ENCODE measurements around the gene FHL3.

FHL3 gene

DNA sequence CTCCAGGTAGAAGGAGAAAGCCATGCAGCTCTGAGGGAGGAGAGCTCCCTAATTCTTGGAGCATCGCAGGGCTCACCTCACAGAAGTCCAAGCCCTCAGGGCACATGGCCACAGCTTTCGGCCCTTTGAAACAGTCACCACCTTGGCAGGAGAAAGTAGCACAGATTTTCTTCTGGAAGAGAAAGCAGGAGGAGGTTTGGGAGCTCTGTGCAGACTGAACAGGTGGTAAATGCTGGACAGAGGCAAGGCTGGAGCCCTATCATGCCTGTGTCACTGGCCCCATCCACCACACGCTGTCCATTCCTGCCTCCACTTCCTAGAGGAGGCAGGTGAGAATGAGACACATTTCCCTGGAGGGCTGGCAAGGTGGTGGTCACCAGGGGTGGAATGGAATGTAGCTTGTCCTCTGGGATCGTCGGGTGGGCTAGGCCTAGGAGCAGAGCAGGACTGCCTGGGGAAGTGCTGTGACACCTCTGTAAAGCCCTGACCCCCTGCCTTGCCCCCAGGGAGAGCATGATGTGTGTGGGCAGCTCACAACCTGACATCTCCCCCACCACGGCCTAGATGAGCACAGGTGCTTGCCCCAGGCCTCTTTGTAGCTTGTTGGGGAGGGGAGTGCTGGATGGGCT is 55.7 kb downstream of the FHL3 start:
- TF ChIP-seq, protein P1, sequence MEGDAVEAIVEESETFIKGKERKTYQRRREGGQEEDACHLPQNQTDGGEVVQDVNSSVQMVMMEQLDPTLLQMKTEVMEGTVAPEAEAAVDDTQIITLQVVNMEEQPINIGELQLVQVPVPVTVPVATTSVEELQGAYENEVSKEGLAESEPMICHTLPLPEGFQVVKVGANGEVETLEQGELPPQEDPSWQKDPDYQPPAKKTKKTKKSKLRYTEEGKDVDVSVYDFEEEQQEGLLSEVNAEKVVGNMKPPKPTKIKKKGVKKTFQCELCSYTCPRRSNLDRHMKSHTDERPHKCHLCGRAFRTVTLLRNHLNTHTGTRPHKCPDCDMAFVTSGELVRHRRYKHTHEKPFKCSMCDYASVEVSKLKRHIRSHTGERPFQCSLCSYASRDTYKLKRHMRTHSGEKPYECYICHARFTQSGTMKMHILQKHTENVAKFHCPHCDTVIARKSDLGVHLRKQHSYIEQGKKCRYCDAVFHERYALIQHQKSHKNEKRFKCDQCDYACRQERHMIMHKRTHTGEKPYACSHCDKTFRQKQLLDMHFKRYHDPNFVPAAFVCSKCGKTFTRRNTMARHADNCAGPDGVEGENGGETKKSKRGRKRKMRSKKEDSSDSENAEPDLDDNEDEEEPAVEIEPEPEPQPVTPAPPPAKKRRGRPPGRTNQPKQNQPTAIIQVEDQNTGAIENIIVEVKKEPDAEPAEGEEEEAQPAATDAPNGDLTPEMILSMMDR (IDR thresholded peaks at IDR 0.05; ENCODE audit: low read depth, low read length), result no peak
- no peak for DNase-seq (ENCODE audit: extremely low read depth, low read depth)

DNA sequence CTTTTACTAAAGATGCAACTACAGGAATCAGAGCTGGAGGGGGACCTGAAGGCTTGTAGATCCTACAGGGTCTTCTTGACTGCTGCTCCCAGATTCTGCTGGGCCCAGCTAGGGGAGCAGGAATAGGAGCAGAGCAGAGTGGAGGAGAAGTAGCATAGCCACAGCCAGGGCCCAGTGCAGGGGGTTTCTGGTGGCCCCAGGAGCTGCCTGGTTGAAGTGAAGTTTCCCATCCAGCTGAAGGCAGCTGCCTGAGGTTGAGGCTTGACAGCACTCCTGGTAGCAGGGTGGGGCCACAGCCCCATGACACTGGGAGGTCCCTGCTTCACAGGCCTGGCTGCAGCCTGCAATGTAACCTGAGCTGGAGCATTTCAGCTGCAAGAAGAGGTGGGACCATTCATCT is 56.5 kb downstream of the FHL3 start:
- TF ChIP-seq, protein P1 (IDR thresholded peaks at IDR 0.05; ENCODE audit: low read depth, low read length), result no peak
- DNase-seq (ENCODE audit: extremely low read depth, low read depth), result no peak

DNA sequence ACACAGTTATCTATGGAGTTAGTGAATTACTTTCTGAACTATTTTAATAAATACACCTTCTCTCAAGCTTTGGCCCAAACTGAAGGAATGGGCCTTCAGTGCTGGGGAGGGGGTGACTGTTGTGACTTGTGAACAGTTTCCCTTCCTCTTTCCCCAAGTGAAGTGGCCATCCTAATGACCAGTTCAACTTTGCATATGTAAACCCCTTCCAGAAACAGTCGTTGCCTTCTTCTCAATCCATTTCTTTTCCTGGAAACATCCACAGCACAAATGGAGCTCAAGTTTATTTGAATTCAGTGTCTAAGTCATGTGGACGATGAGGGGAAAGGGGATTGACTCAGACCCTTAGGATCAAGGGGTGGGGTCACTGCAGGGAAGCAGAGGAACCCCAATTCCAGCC is 57.1 kb downstream of the FHL3 start:
- DNase-seq (ENCODE audit: extremely low read depth, low read depth), result no peak
- TF ChIP-seq, protein P1 (IDR thresholded peaks at IDR 0.05; ENCODE audit: low read depth, low read length), result no peak

DNA sequence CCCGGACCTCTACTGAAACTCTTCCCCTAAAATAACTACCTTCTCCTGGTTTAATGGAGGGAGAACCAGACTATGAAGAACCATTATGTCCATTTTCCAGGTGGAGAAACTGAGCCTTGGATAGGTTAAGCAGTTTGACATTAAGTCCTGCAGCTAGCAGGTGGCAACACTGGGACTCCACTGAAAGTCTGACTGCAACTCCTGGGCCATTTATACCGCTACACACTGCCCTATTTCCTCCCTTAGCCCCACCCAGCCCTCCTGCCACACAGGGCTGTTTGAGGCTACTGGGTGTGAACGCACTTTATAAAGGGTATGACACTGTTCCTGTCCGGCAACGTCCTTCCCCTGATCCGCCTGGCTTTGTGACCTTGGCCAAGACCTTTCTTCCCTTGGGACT is 58.0 kb downstream of the FHL3 start:
- TF ChIP-seq, protein P1 (IDR thresholded peaks at IDR 0.05; ENCODE audit: low read depth, low read length), result no peak
- DNase-seq (ENCODE audit: extremely low read depth, low read depth), result no peak

All from AG09319 (cell line).